H1 (cell line): Measurements from ENCODE around the gene DDT. TPM values are rescaled to one million over a fixed set of nuclear protein-coding genes. Genes with fewer than 3 reads are reported as not detected.
"Not testable (repeated sequence)": the region's sequence is repeated elsewhere in the genome, so short reads cannot be mapped to it uniquely, and the experiment has no call there.

ENCODE experiments used
- CTCF ChIA-PET: fragments of 300-600 bp; sonication (Branson Sonifier 250); formaldehyde crosslinking; loops from one replicate; lab custom pipeline; 2021; ENCODE audit not compliant: partially characterized antibody; lab: Charles Lee
- POLR2A ChIA-PET: fragments of 300-600 bp; sonication (Branson Sonifier 250); formaldehyde crosslinking; loops from one replicate; lab custom pipeline; 2021; ENCODE audit warnings: inconsistent platforms; ENCODE audit not compliant: partially characterized antibody; lab: Charles Lee
- DNase-seq, 2 experiments: peaks; one replicate each; pipeline versions ENCODE4 v3.0.0 to v3.0.0-alpha.2; 2010 to 2022; ENCODE audit warnings: low spot score in 2 of 2, low read depth in 1 of 2, mixed read lengths in 1 of 2
- FAIRE-seq: peaks from 2 replicates; lab custom pipeline; 2011; peaks lifted over from hg19 to GRCh38; lab: Jason Lieb, UNC
- H2AFZ ChIP-seq: 2 replicates; pipeline ENCODE4 v1.8.1; 2012; ENCODE audit warnings: low read length, inconsistent platforms
- H2AK5ac ChIP-seq: 2 replicates; pipeline ENCODE4 v1.6.1; 2013; ENCODE audit warnings: low read depth, low read length
- H2BK120ac ChIP-seq: replicated peaks from 2 replicates; pipeline ENCODE3; 2013; ENCODE audit warnings: low read depth, low read length, inconsistent platforms
- H2BK12ac ChIP-seq: 2 replicates; pipeline ENCODE4 v1.6.1; 2013; ENCODE audit warnings: low read depth, low read length
- H2BK15ac ChIP-seq: 2 replicates; pipeline ENCODE4 v1.6.1; 2013; ENCODE audit warnings: low read length
- H2BK20ac ChIP-seq: 2 replicates; pipeline ENCODE4 v1.6.1; 2013; ENCODE audit warnings: low read length
- H2BK5ac ChIP-seq: 2 replicates; pipeline ENCODE4 v1.6.1; 2013; ENCODE audit warnings: low read depth, low read length
- H3K14ac ChIP-seq: 2 replicates; pipeline ENCODE4 v1.6.1; 2013; ENCODE audit warnings: inconsistent platforms; ENCODE audit not compliant: insufficient read length
- H3K18ac ChIP-seq: 2 replicates; pipeline ENCODE4 v1.6.1; 2013; ENCODE audit warnings: low read length; ENCODE audit errors: extremely low read depth
- H3K23ac ChIP-seq: 2 replicates; pipeline ENCODE4 v1.6.1; 2013; ENCODE audit warnings: inconsistent platforms; ENCODE audit not compliant: insufficient read length
- H3K23me2 ChIP-seq: 2 replicates; pipeline ENCODE4 v1.6.1; 2013; ENCODE audit warnings: low read depth, low read length
- H3K27ac ChIP-seq: 2 replicates; pipeline ENCODE4 v1.6.1; 2011; ENCODE audit warnings: low read depth, low read length, inconsistent platforms
- H3K27me3 ChIP-seq, 4 experiments: replicated peaks in 1 of 4; 1 replicate in 1 of 4; 2 replicates in 3 of 4; pipeline versions ENCODE4 v1.6.1 to v1.8.1; 2011 to 2013; ENCODE audit warnings: low read length in 3 of 4, mild to moderate bottlenecking in 3 of 4, inconsistent platforms in 2 of 4, mixed read lengths in 2 of 4, moderate library complexity in 1 of 4; ENCODE audit not compliant: control insufficient read depth in 3 of 4, insufficient read depth in 3 of 4; ENCODE audit errors: extremely low read depth in 1 of 4
- H3K36me3 ChIP-seq, 4 experiments: 2 replicates each; pipeline versions ENCODE4 v1.6.1 to v1.8.1; 2011 to 2013; ENCODE audit warnings: mild to moderate bottlenecking in 4 of 4, low read length in 3 of 4, moderate library complexity in 2 of 4, control low read depth in 1 of 4, inconsistent platforms in 1 of 4; ENCODE audit not compliant: insufficient read depth in 4 of 4, control insufficient read depth in 2 of 4
- H3K4ac ChIP-seq: replicated peaks from 2 replicates; pipeline ENCODE3; 2013; ENCODE audit warnings: low read length, low read depth, mixed read lengths, inconsistent platforms; ENCODE audit not compliant: insufficient read length
- H3K4me1 ChIP-seq, 4 experiments: replicated peaks in 1 of 4; 1 replicate in 1 of 4; 2 replicates in 3 of 4; pipeline versions ENCODE4 v1.6.1 to v1.8.1; 2011 to 2013; ENCODE audit warnings: low read length in 3 of 4, inconsistent platforms in 2 of 4, mixed read lengths in 1 of 4; ENCODE audit not compliant: insufficient read depth in 4 of 4, control insufficient read depth in 3 of 4
- H3K4me2 ChIP-seq, 2 experiments: 2 replicates each; pipeline versions ENCODE4 v1.6.1 to v1.8.1; 2011 to 2013; ENCODE audit warnings: low read depth in 2 of 2, low read length in 2 of 2, control low read depth in 1 of 2, inconsistent platforms in 1 of 2, mild to moderate bottlenecking in 1 of 2; ENCODE audit not compliant: insufficient read depth in 1 of 2
- H3K4me3 ChIP-seq, 4 experiments: fragments of 200-600, 300-600 bp in 1 of 4; sonication (generic), shearing (Covaris generic), sonication (Bioruptor Twin) in 1 of 4; 2 replicates each; pipeline versions ENCODE4 v1.5.1 to v1.8.1; 2011 to 2016; ENCODE audit warnings: low read length in 4 of 4, low read depth in 3 of 4, control low read depth in 2 of 4, inconsistent platforms in 2 of 4, mild to moderate bottlenecking in 2 of 4, mixed read lengths in 1 of 4, moderate library complexity in 1 of 4; ENCODE audit not compliant: insufficient read depth in 2 of 4; ENCODE audit errors: extremely low read depth in 1 of 4
- H3K56ac ChIP-seq: replicated peaks from 2 replicates; pipeline ENCODE3; 2013; ENCODE audit warnings: low read depth, mild to moderate bottlenecking, mixed read lengths, low read length, inconsistent platforms; ENCODE audit not compliant: insufficient read length
- H3K79me1 ChIP-seq: 2 replicates; pipeline ENCODE4 v1.6.1; 2013; ENCODE audit warnings: low read depth, low read length, control low read depth
- H3K79me2 ChIP-seq, 2 experiments: 2 replicates each; pipeline versions ENCODE4 v1.6.1 to v1.8.1; 2012 to 2013; ENCODE audit warnings: low read length in 2 of 2, mild to moderate bottlenecking in 2 of 2, inconsistent platforms in 1 of 2; ENCODE audit not compliant: insufficient read depth in 2 of 2, control insufficient read depth in 1 of 2
- H3K9ac ChIP-seq, 4 experiments: replicated peaks in 1 of 4; 1 replicate in 1 of 4; 2 replicates in 3 of 4; pipeline versions ENCODE4 v1.6.1 to v1.8.1; 2011 to 2013; ENCODE audit warnings: low read depth in 3 of 4, low read length in 3 of 4, control low read depth in 2 of 4, mild to moderate bottlenecking in 2 of 4, moderate library complexity in 2 of 4, inconsistent platforms in 1 of 4; ENCODE audit errors: extremely low read depth in 1 of 4
- H3K9me3 ChIP-seq, 2 experiments: 2 replicates each; pipeline versions ENCODE4 v1.6.1 to v1.8.1; 2012 to 2013; ENCODE audit warnings: mild to moderate bottlenecking in 2 of 2, moderate library complexity in 2 of 2, control low read depth in 1 of 2, inconsistent platforms in 1 of 2, low read depth in 1 of 2, low read length in 1 of 2, mixed read lengths in 1 of 2; ENCODE audit not compliant: insufficient read depth in 2 of 2
- H4K20me1 ChIP-seq, 2 experiments: replicated peaks in 1 of 2; 2 replicates each; pipeline versions ENCODE3 to v1.8.1; 2011 to 2013; ENCODE audit warnings: inconsistent platforms in 2 of 2, low read length in 2 of 2, mild to moderate bottlenecking in 1 of 2; ENCODE audit not compliant: insufficient read depth in 2 of 2, control insufficient read depth in 1 of 2
- H4K5ac ChIP-seq: 2 replicates; pipeline ENCODE4 v1.6.1; 2013; ENCODE audit warnings: low read length, low read depth, mixed read lengths, inconsistent platforms; ENCODE audit not compliant: insufficient read length
- H4K8ac ChIP-seq: 2 replicates; pipeline ENCODE4 v1.8.0; 2013; ENCODE audit warnings: mild to moderate bottlenecking, moderate library complexity, low read length, inconsistent platforms; ENCODE audit not compliant: insufficient read depth; ENCODE audit errors: extremely low read depth
- H4K91ac ChIP-seq: replicated peaks from 2 replicates; pipeline ENCODE3; 2013; ENCODE audit warnings: low read length, mixed read lengths, inconsistent platforms; ENCODE audit not compliant: insufficient read length
- ATF3 ChIP-seq: IDR thresholded peaks from 2 replicates; pipeline ENCODE4 v1.6.1; 2011; ENCODE audit warnings: low read depth, mild to moderate bottlenecking, low read length; ENCODE audit not compliant: insufficient read depth
- CTCF ChIP-seq, 3 experiments: IDR thresholded peaks; 1 replicate in 2 of 3; 2 replicates in 1 of 3; pipeline versions ENCODE4 v1.5.1 to v1.6.1; 2011; ENCODE audit warnings: low read length in 3 of 3, mild to moderate bottlenecking in 3 of 3, inconsistent platforms in 2 of 3, low read depth in 1 of 3, moderate library complexity in 1 of 3; ENCODE audit not compliant: insufficient read depth in 1 of 3; ENCODE audit errors: control extremely low read depth in 1 of 3
- HDAC2 ChIP-seq, 2 experiments: fragments of 300-600 bp in 1 of 2; sonication (generic) in 1 of 2; IDR thresholded peaks; 2 replicates each; pipeline ENCODE4 v1.6.1; 2011 to 2012; ENCODE audit warnings: low read depth in 2 of 2, low read length in 2 of 2, mild to moderate bottlenecking in 2 of 2, moderate library complexity in 2 of 2, borderline replicate concordance in 1 of 2, inconsistent platforms in 1 of 2
- RAD21 ChIP-seq, 2 experiments: IDR thresholded peaks in 1 of 2; conservative IDR thresholded peaks in 1 of 2; 2 replicates each; pipeline ENCODE4 v1.6.1; 2011; ENCODE audit warnings: low read depth in 2 of 2, low read length in 2 of 2, improper control_type of control experiment in 1 of 2, inconsistent platforms in 1 of 2, mild to moderate bottlenecking in 1 of 2, moderate library complexity in 1 of 2
- YY1 ChIP-seq: IDR thresholded peaks from 2 replicates; pipeline ENCODE4 v1.6.1; 2011; ENCODE audit warnings: low read depth, mild to moderate bottlenecking, low read length
- WGBS, 2 experiments: shearing (Covaris generic) in 1 of 2; methylation state at CpG; one replicate each; pipeline versions ENCODE4 v1.1.6 to v1.1.7; 2013 to 2015; ENCODE audit warnings: low lambda C conversion rate in 2 of 2, mixed read lengths in 2 of 2, inconsistent platforms in 1 of 2, low coverage in 1 of 2, missing lambda C conversion rate in 1 of 2; ENCODE audit not compliant: insufficient replicate concordance in 2 of 2, insufficient coverage in 1 of 2, insufficient read length in 1 of 2; ENCODE audit errors: extremely low coverage in 1 of 2, missing lambda C conversion rate in 1 of 2; 5-methylcytosine and 5-hydroxymethylcytosine counted together
- polyA plus RNA-seq, 7 experiments: library from polyadenylated mRNA; depleted of rRNA in 3 of 7; stranded (reverse) in 5 of 7; unstranded in 2 of 7; fragments of >200 nt in 5 of 7; fragments of 200-250 nt in 2 of 7; gene quantifications; 1 replicate in 5 of 7; 2 replicates in 1 of 7; 4 replicates in 1 of 7; pipeline versions ENCODE4 v1.2.1 to v1.2.3, GENCODE V29; 2011 to 2013; ENCODE audit warnings: missing spikeins in 2 of 7, mixed read lengths in 2 of 7
- total RNA-seq: library from RNA; stranded (reverse); fragmentation: NEBNext Ultra II Directional; extraction: Animal tissue kit (Norgen Biotek cat#: 25700); gene quantifications from 2 replicates; pipeline ENCODE4 v1.2.1, GENCODE V29; 2021
- TF ChIP-seq, protein P1 (sequence below): IDR thresholded peaks from 2 replicates; pipeline ENCODE4 v1.6.1; 2012; ENCODE audit warnings: inconsistent platforms

The DDT gene
- total and polyA plus RNA-seq, 2 of the 8 experiments (the other 6 are each of a cell fraction or from before 2014, with no cell fraction given) = 106 to 341 TPM

DNA sequence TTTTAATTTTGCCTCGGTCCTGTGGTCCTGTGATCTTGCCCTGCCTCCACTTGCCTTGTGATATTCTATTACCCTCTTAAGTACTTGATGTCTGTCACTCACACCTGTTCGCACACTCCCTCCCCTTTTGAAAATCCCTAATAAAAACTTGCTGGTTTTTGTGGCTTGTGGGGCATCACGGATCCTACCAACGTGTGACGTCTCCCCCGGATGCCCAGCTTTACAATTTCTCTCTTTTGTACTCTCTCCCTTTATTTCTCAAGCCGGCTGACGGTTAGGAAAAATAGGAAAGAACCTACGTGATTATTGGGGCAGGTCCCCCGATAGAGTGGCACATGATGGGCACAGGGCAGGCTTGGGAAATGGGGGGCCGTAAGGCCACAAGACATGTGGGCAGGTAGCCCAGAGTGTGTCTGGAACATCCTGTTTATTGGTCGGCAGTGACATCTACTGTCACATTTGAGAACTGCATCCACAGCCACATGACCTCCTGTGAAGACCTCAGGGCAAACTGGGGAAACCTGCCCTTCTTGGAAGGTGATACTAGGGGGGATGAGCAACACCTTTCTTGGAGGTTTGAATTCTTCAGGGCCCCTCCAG lies 17.8 kb downstream of the DDT start:
- H3K9ac ChIP-seq, H3K23ac ChIP-seq, H3K27me3 ChIP-seq, H3K4ac ChIP-seq, H3K79me2 ChIP-seq, H3K79me1 ChIP-seq, H2BK12ac ChIP-seq, H2AK5ac ChIP-seq, H4K8ac ChIP-seq, H2AFZ ChIP-seq, H3K14ac ChIP-seq, H3K23me2 ChIP-seq, H3K9me3 ChIP-seq, H3K36me3 ChIP-seq, POLR2A ChIA-PET, H3K18ac ChIP-seq, H3K56ac ChIP-seq, H4K20me1 ChIP-seq: not testable (repeated sequence)
- peak overlapping the region; percentile 0 to 52 for H3K4me2 ChIP-seq
- H2BK15ac ChIP-seq = 0 out of 2 replicates have a peak overlapping the region, but pooled peaks have one; percentile 46
- WGBS, 2 experiments = 8% methylated on average over 12 of the region's 12 CpGs; no CpG with 5 or more reads in 1 of the 2 experiments
- peaks cover 3 to 10% (median 6%) of the 10 kb centered on the region in 4 experiments for H3K4me1 ChIP-seq
- CTCF ChIA-PET = interaction anchor here (0.6 to 1.3 kb wide), 9 partner anchors 27 to 316 kb away, joined by 3 to 5 read pairs (median 3); no protein-coding TSS in a partner anchor
- H3K27ac ChIP-seq = peak overlapping the region; percentile 13; the same call in 1 of the 2 replicates
- TF ChIP-seq CTCF (IDR thresholded peaks at IDR 0.05; ENCODE audit: control extremely low read depth in 1 of 3, insufficient read depth in 1 of 3, low read depth in 1 of 3, low read length in 3 of 3) (peak; percentile 73 to 85 (median 83)), RAD21 (IDR thresholded peaks at IDR 0.05 in 1 of 2, conservative IDR thresholded peaks at IDR 0.05 in 1 of 2; ENCODE audit: low read depth in 2 of 2, low read length in 2 of 2) (peak; percentile 87 to 90), HDAC2 (IDR thresholded peaks at IDR 0.05; ENCODE audit: borderline replicate concordance in 1 of 2, low read depth in 2 of 2, low read length in 2 of 2) (0 out of 4 replicates have a peak, but pooled peaks of 1 of the 2 experiments have one; percentile 42), YY1 (peak; percentile 41), ATF3 (0 out of 2 replicates have a peak, but pooled peaks have one; percentile 10)
- TF ChIP-seq, protein P1, sequence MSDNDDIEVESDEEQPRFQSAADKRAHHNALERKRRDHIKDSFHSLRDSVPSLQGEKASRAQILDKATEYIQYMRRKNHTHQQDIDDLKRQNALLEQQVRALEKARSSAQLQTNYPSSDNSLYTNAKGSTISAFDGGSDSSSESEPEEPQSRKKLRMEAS = peak; percentile 69
- FAIRE-seq (peak; percentile 96), DNase-seq (peak; percentile 67 to 96)
- peak overlapping the region; percentile 80 for H4K91ac ChIP-seq
- 0 out of 2 replicates have a peak overlapping the region, but pooled peaks have one; percentile 72 for H2BK20ac ChIP-seq
- H3K4me3 ChIP-seq = peak overlapping the region in 1 of 4 experiments; percentile 51; a peak in 1 of 8 replicates
- H4K5ac ChIP-seq = peak overlapping the region; percentile 24
- peak overlapping the region; percentile 83 for H2BK5ac ChIP-seq
- peak overlapping the region; percentile 87 for H2BK120ac ChIP-seq
